ENCODE results near the gene DIAPH2.

DNA sequence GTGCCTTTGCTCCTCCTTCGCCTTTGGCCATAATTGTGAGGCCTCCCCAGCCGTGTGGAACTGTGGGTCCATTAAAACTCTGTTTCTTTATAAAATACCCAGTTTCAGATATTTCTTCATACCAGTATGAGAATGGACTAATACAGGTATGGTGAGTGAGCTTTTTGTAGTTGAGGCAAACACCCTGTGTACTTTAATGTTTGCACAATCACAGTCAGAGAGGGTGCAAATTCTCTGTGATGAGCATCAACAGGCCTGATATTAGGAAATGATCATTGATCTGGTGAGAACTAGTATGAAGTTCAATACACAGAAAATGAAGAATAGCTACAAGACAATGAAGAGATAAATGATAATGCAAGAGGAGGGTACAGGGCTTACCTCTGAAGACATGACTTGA is 943.7 kb downstream of the DIAPH2 start:
- TF ChIP-seq CTCF (conservative IDR thresholded peaks at IDR 0.05; ENCODE audit: low read depth, low read length) (no peak), EZH2 (IDR thresholded peaks at IDR 0.05; ENCODE audit: borderline replicate concordance, low read depth, low read length, poor library complexity, severe bottlenecking) (no peak)
